Measurements from ENCODE around the gene GLS2. TPM values are rescaled to one million over a fixed set of nuclear protein-coding genes. Genes with fewer than 3 reads are reported as not detected.

Gene GLS2
- total RNA-seq = 1 to 10 TPM; 1.2 to 4.4 (median 2.6) TPM
- under 1 TPM; 0.87 to 0.92 TPM for polyA plus RNA-seq
- long read RNA-seq, donor 1, transcript GLS2-201 (18 exons, 2,623 nt) = major isoform, 11 of 20 reads
- long read RNA-seq, donor 1, partial matches to known transcripts = 0 of 20 reads
- long read RNA-seq, donor 1, other reads (novel, unspliced or antisense) = 6 of 20 reads
- long read RNA-seq, donor 2, partial matches to known transcripts = 0 of 1 reads
- long read RNA-seq, donor 2, other reads (novel, unspliced or antisense) = 0 of 1 reads
- long read RNA-seq, donor 3, partial matches to known transcripts = 1 of 10 reads
- long read RNA-seq, donor 3, other reads (novel, unspliced or antisense) = 8 of 10 reads

DNA sequence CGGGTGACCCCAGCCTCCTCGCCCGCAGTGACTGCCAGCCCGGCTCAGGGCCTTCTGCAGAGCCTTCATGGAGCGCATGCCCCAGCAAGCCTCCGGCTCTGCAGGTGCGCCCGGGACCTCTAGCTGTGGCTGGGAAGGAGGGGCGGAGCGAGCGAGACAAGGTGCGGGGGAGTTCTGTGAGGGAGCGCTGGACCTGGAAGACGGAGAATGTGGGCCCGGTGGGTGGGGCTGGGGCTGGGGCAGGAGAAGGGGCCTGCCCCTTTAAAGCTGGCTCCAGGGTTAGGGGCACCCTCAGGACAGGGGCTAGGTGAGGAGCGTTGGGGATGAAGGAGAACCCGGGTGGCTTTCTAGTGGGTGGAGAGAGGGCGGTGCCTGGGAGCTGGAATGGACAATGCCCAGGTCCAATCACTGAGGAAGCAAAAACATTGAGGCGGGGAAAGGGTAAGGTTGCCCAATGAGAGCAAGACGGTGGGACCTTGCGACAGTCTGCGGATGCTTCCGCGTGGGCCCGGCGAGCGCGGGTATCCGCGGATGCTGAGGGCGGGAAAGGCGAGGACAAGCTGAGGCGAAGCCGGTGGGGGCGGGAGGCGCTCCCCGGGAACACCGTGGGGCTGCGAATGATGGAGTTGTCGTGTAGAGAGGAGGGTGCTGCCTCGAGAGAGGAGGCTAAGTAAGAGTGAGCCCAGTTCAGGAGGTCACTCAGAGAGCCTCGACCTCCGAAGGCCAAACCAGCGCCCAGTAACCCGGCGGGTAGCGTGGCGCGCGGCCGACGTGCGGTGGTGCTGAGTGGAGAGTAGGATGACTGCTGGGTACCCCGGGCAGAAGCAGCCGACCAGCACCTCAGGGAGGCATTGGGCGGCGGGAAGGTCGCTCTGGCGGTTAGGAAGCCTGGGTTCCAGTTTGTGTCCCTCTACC is at the start of gene GLS2:
Gene GLS2 (minus strand): TSS at position 121 of the 915 bp plus-strand sequence. CDS start 43 bp downstream, at position 78.
- Histone ChIP-seq H3K27me3 (no peaks in the 10 kb centered on the region), H3K4me3 (peak within 1 kb of the TSS; percentile 48), H3K9me3 (no peaks in the 10 kb centered on the region), H3K4me1 (ENCODE audit: insufficient read depth) (peaks cover 8% of the 10 kb centered on the region), H3K27ac (no peak within 1 kb of the TSS), H3K36me3 (no peaks in the 10 kb centered on the region)
- TF ChIP-seq, protein P1, sequence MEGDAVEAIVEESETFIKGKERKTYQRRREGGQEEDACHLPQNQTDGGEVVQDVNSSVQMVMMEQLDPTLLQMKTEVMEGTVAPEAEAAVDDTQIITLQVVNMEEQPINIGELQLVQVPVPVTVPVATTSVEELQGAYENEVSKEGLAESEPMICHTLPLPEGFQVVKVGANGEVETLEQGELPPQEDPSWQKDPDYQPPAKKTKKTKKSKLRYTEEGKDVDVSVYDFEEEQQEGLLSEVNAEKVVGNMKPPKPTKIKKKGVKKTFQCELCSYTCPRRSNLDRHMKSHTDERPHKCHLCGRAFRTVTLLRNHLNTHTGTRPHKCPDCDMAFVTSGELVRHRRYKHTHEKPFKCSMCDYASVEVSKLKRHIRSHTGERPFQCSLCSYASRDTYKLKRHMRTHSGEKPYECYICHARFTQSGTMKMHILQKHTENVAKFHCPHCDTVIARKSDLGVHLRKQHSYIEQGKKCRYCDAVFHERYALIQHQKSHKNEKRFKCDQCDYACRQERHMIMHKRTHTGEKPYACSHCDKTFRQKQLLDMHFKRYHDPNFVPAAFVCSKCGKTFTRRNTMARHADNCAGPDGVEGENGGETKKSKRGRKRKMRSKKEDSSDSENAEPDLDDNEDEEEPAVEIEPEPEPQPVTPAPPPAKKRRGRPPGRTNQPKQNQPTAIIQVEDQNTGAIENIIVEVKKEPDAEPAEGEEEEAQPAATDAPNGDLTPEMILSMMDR (IDR thresholded peaks at IDR 0.05) = no peak
- TF ChIP-seq POLR2A (IDR thresholded peaks at IDR 0.05) (no peak), EP300 (IDR thresholded peaks at IDR 0.05) (no peak)
- WGBS, 3 donors = 13 to 16% (median 16%) methylated on average over 59 of the region's 59 CpGs
- peak; percentile 68 to 80 (median 72) for DNase-seq
- intact Hi-C loops (cut with DNase I) = no loop called here

DNA sequence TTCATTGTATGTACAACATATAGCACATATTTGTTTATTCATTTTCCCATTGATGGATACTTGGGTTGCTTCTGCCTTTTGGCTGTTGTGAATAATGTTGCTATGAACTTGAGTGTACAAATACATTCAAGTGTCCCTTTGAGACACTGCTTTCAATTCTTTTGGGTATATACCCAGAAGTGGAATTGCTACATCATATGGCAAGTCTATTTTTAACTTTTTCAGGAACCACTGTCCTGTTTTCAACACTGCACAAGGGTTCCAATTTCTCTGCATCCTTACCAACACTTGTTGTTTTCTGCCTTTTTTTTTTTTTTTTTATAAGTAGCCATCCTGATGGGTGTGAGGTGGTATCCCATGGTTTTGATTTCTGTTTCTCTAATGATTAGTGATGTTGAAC is 49.6 kb upstream of the GLS2 start:
- no peaks in the 10 kb centered on the region for H3K27me3 ChIP-seq
- no peaks in the 10 kb centered on the region for H3K4me1 ChIP-seq (ENCODE audit: insufficient read depth)
- no peak for TF ChIP-seq EP300 (IDR thresholded peaks at IDR 0.05)
- TF ChIP-seq, protein P1 (IDR thresholded peaks at IDR 0.05) = no peak
- no peak for TF ChIP-seq POLR2A (IDR thresholded peaks at IDR 0.05)
- H3K36me3 ChIP-seq = no peaks in the 10 kb centered on the region
- DNase-seq = no peak
- no peak overlapping the region for H3K4me3 ChIP-seq
- no peaks in the 10 kb centered on the region for H3K9me3 ChIP-seq
- no peak overlapping the region for H3K27ac ChIP-seq
- intact Hi-C loops (cut with DNase I) = no loop called here

DNA sequence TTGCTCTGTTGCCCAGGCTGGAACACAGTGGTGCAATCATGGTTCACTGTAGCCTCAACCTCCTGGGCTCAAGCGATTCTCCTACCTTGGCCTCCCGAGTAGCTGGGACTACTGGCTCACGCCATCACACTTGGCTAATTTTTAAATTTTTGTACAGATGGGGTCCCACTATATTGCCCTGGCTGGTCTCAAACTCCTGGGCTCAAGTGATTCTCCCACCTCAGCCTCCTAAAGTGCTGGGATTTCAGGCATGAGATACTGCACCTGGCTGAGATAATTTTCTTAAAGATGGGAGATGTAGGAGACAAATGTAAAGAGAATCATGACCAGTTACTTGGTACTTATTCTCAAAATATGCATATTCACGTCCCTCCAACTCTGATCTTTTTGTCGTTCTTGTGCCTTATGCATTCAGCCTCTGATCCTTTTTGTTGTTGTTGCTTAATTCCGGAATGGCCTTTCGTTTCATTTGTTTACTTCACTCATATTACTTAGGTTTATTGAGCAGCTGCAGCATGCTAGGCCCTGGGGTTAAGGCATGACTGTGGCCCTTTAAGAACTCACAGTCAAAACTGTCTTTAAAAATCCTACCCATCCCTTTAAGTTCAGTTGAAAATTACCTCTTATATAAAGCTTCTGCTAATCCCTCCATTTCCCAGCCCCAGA is 42.6 kb upstream of the GLS2 start:
- peaks cover 6% of the 10 kb centered on the region for H3K4me1 ChIP-seq (ENCODE audit: insufficient read depth)

DNA sequence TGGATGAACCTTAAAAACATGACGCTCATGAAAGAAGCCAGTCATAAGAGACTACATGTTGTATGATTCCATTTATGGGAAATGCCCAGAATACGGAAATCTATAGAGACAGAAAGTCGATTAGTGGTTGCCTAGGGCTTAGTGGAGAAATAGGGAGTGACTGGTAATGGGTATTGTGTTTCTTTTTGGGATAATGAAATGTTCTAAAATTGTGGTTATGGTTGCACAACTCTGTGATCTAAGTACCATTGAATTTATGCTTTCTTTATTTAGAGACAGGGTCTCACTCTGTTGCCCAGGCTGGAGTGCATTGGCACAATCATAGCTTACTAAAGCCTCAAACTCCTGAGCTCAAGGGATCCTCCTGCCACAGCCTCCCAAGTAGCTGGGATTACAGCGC is 41.7 kb upstream of the GLS2 start:
- Histone ChIP-seq H3K27ac (no peak overlapping the region), H3K9me3 (no peaks in the 10 kb centered on the region), H3K4me3 (no peak overlapping the region), H3K36me3 (no peaks in the 10 kb centered on the region), H3K27me3 (no peaks in the 10 kb centered on the region), H3K4me1 (ENCODE audit: insufficient read depth) (peaks cover 6% of the 10 kb centered on the region)
- intact Hi-C loops (cut with DNase I) = no loop called here
- TF ChIP-seq, protein P1 (IDR thresholded peaks at IDR 0.05) = no peak
- TF ChIP-seq EP300 (IDR thresholded peaks at IDR 0.05) = no peak
- TF ChIP-seq POLR2A (IDR thresholded peaks at IDR 0.05) = no peak
- 94 to 96% (median 96%) methylated on average over 4 of the region's 4 CpGs for WGBS, 3 donors
- DNase-seq = no peak

More for the DNA sequence above, 42.6 kb upstream of the GLS2 start:
- no peak for DNase-seq
- no peak for TF ChIP-seq EP300 (IDR thresholded peaks at IDR 0.05)
- TF ChIP-seq, protein P1 (IDR thresholded peaks at IDR 0.05) = no peak
- no peak for TF ChIP-seq POLR2A (IDR thresholded peaks at IDR 0.05)
- intact Hi-C loops (cut with DNase I) = no loop called here
- Histone ChIP-seq H3K36me3 (no peaks in the 10 kb centered on the region), H3K27ac (no peak overlapping the region), H3K27me3 (no peaks in the 10 kb centered on the region), H3K9me3 (no peaks in the 10 kb centered on the region), H3K4me3 (no peak overlapping the region)
- WGBS, 3 donors = 63 to 75% (median 73%) methylated on average over 7 of the region's 7 CpGs

Measured in ovary (tissue), 10 donors.